ENCODE results near the gene GORASP1. TPM values are rescaled to one million over a fixed set of nuclear protein-coding genes. Genes with fewer than 3 reads are reported as not detected.
A peak's percentile ranks its signal among the peaks of the same experiment; 100 is the strongest.

Gene GORASP1
- total and polyA plus RNA-seq, 2 of the 13 experiments (the other 11 are each of a cell fraction or from before 2014, with no cell fraction given): 36.4 to 39.8 TPM

- TF ChIP-seq, protein P1, sequence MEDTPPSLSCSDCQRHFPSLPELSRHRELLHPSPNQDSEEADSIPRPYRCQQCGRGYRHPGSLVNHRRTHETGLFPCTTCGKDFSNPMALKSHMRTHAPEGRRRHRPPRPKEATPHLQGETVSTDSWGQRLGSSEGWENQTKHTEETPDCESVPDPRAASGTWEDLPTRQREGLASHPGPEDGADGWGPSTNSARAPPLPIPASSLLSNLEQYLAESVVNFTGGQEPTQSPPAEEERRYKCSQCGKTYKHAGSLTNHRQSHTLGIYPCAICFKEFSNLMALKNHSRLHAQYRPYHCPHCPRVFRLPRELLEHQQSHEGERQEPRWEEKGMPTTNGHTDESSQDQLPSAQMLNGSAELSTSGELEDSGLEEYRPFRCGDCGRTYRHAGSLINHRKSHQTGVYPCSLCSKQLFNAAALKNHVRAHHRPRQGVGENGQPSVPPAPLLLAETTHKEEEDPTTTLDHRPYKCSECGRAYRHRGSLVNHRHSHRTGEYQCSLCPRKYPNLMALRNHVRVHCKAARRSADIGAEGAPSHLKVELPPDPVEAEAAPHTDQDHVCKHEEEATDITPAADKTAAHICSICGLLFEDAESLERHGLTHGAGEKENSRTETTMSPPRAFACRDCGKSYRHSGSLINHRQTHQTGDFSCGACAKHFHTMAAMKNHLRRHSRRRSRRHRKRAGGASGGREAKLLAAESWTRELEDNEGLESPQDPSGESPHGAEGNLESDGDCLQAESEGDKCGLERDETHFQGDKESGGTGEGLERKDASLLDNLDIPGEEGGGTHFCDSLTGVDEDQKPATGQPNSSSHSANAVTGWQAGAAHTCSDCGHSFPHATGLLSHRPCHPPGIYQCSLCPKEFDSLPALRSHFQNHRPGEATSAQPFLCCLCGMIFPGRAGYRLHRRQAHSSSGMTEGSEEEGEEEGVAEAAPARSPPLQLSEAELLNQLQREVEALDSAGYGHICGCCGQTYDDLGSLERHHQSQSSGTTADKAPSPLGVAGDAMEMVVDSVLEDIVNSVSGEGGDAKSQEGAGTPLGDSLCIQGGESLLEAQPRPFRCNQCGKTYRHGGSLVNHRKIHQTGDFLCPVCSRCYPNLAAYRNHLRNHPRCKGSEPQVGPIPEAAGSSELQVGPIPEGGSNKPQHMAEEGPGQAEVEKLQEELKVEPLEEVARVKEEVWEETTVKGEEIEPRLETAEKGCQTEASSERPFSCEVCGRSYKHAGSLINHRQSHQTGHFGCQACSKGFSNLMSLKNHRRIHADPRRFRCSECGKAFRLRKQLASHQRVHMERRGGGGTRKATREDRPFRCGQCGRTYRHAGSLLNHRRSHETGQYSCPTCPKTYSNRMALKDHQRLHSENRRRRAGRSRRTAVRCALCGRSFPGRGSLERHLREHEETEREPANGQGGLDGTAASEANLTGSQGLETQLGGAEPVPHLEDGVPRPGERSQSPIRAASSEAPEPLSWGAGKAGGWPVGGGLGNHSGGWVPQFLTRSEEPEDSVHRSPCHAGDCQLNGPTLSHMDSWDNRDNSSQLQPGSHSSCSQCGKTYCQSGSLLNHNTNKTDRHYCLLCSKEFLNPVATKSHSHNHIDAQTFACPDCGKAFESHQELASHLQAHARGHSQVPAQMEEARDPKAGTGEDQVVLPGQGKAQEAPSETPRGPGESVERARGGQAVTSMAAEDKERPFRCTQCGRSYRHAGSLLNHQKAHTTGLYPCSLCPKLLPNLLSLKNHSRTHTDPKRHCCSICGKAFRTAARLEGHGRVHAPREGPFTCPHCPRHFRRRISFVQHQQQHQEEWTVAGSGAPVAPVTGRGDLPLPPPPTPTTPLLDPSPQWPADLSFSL (CRISPR knock-in tag; IDR thresholded peaks at IDR 0.05): no peak
- TF ChIP-seq MBD4 (IDR thresholded peaks at IDR 0.05; ENCODE audit: borderline replicate concordance, low read length) (no peak), ZNF564 (CRISPR knock-in tag; IDR thresholded peaks at IDR 0.05) (no peak; the same call in 1 of the 2 replicates), ZNF12 (CRISPR knock-in tag; IDR thresholded peaks at IDR 0.05) (no peak), TRAFD1 (CRISPR knock-in tag; IDR thresholded peaks at IDR 0.05; ENCODE audit: borderline replicate concordance) (no peak), RFX3 (CRISPR knock-in tag; IDR thresholded peaks at IDR 0.05) (peak; percentile 77), SUZ12 (IDR thresholded peaks at IDR 0.05; ENCODE audit: low read depth, low read length) (no peak), KDM4B (CRISPR knock-in tag; IDR thresholded peaks at IDR 0.05) (no peak)
- TF ChIP-seq, protein P2, sequence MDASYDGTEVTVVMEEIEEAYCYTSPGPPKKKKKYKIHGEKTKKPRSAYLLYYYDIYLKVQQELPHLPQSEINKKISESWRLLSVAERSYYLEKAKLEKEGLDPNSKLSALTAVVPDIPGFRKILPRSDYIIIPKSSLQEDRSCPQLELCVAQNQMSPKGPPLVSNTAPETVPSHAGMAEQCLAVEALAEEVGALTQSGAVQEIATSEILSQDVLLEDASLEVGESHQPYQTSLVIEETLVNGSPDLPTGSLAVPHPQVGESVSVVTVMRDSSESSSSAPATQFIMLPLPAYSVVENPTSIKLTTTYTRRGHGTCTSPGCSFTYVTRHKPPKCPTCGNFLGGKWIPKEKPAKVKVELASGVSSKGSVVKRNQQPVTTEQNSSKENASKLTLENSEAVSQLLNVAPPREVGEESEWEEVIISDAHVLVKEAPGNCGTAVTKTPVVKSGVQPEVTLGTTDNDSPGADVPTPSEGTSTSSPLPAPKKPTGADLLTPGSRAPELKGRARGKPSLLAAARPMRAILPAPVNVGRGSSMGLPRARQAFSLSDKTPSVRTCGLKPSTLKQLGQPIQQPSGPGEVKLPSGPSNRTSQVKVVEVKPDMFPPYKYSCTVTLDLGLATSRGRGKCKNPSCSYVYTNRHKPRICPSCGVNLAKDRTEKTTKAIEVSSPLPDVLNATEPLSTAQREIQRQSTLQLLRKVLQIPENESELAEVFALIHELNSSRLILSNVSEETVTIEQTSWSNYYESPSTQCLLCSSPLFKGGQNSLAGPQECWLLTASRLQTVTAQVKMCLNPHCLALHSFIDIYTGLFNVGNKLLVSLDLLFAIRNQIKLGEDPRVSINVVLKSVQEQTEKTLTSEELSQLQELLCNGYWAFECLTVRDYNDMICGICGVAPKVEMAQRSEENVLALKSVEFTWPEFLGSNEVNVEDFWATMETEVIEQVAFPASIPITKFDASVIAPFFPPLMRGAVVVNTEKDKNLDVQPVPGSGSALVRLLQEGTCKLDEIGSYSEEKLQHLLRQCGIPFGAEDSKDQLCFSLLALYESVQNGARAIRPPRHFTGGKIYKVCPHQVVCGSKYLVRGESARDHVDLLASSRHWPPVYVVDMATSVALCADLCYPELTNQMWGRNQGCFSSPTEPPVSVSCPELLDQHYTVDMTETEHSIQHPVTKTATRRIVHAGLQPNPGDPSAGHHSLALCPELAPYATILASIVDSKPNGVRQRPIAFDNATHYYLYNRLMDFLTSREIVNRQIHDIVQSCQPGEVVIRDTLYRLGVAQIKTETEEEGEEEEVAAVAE (CRISPR knock-in tag; IDR thresholded peaks at IDR 0.05; ENCODE audit: borderline replicate concordance): no peak; the same call in 1 of the 2 replicates
- TF ChIP-seq, protein P3, sequence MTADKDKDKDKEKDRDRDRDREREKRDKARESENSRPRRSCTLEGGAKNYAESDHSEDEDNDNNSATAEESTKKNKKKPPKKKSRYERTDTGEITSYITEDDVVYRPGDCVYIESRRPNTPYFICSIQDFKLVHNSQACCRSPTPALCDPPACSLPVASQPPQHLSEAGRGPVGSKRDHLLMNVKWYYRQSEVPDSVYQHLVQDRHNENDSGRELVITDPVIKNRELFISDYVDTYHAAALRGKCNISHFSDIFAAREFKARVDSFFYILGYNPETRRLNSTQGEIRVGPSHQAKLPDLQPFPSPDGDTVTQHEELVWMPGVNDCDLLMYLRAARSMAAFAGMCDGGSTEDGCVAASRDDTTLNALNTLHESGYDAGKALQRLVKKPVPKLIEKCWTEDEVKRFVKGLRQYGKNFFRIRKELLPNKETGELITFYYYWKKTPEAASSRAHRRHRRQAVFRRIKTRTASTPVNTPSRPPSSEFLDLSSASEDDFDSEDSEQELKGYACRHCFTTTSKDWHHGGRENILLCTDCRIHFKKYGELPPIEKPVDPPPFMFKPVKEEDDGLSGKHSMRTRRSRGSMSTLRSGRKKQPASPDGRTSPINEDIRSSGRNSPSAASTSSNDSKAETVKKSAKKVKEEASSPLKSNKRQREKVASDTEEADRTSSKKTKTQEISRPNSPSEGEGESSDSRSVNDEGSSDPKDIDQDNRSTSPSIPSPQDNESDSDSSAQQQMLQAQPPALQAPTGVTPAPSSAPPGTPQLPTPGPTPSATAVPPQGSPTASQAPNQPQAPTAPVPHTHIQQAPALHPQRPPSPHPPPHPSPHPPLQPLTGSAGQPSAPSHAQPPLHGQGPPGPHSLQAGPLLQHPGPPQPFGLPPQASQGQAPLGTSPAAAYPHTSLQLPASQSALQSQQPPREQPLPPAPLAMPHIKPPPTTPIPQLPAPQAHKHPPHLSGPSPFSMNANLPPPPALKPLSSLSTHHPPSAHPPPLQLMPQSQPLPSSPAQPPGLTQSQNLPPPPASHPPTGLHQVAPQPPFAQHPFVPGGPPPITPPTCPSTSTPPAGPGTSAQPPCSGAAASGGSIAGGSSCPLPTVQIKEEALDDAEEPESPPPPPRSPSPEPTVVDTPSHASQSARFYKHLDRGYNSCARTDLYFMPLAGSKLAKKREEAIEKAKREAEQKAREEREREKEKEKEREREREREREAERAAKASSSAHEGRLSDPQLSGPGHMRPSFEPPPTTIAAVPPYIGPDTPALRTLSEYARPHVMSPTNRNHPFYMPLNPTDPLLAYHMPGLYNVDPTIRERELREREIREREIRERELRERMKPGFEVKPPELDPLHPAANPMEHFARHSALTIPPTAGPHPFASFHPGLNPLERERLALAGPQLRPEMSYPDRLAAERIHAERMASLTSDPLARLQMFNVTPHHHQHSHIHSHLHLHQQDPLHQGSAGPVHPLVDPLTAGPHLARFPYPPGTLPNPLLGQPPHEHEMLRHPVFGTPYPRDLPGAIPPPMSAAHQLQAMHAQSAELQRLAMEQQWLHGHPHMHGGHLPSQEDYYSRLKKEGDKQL (CRISPR knock-in tag; IDR thresholded peaks at IDR 0.05; ENCODE audit: low read depth): no peak
Observed at GRCh38 chr3:39107388-39108199, at the start of gene GORASP1, which contains the start of gene TTC21A (continued).
